ENCODE data around the gene NLK.
A peak's percentile ranks its signal among the peaks of the same experiment; 100 is the strongest.
"Not testable (repeated sequence)": the region's sequence is repeated elsewhere in the genome, so short reads cannot be mapped to it uniquely, and the experiment has no call there.

NLK gene

DNA sequence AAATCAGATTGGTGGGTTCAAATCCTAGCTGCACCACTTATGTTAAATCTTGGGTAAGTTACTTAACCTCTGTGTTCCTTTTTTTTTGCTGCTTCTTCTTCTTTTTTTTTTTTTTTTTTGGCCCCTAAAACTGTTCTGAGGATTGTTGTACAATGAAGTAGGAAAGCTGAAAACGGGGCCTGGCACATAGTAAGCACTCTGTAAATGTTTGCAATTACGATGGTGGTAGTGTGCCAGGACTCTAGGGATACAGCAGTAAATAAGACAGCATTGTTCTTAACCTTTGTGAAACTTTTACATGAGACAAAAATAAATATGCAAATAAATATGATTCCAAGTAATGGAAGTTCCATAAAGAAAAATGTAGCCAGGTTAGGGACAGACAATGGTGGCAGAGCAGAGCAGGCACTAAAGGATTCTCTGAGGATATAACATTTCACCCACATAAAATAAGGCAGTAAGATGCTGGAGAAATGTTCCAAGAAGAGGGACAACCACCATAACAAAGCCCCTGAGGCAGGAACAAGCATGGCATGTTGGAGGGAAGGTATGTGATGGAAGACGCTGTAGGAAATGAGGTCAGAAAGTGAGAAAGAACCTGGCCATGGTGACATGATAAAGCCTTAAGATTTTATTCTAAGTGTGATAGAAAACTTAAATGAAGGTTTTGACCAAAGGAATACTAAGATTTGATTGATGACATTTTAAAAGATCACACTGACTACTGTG, 127.3 kb downstream of the NLK start:
- no peak for DNase-seq

DNA sequence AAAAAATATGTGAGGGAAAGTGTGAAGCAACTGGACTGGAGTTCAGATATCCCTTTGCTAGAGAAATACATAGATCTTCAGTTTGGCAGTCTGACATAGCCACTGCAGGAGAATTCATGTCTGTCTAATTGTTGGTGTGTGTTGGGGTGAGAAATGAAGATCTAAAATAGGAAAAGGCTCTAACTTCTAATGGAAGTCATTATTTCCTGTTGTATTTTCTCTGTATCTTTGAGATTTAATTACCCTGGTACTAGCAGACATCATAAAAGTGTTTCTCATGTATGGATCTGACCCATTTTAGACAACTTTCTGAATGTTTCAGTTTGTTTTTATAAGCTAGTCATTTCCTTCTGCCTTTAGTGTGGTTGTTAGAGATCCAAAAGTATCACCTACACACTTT, 128.3 kb downstream of the NLK start:
- DNase-seq: no peak

DNA sequence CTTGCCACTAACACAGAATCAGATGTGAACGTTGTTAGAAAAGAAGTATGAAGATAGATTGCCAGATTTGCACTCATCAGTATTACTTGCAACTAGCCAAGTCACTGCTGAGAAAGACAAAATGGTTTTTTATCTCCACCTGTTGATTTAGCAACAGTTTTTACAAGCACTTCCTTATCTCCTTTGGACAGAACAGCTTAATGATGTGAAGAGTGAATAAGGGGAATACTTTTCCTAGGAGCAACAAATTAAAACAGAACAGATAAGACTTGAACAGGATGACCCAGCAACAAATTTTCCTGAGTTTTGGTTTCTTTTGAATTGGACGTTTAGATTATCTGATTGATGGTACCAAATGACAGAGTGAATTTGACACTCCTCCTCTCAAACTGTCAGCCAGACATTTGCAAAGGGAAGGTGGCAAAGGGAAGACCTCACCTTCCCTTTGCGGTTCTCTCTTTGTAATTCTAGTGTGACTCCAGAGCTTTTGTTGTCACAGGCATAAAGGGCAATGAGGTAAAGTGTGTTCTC, 130.6 kb downstream of the NLK start:
- DNase-seq: no peak

DNA sequence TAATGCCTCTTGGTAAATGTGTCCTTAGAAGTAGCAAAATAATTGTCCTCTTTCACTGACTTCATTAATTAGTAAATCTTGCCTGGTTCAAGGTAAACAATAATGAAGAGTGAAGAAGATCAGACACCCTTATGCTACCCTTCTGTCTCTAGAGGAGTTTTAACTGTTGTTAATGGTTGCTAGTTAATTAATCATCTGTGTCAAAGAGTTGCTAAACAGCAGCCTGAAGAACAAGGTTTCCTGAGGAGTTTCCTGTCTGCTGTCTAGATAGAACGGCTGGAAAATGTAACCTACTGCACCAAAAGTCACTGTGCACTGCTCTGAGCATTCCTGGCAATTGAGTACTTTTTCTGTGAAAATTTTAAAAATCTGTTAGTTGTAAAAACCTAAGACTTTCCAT, 131.3 kb downstream of the NLK start:
- no peak for DNase-seq

DNA sequence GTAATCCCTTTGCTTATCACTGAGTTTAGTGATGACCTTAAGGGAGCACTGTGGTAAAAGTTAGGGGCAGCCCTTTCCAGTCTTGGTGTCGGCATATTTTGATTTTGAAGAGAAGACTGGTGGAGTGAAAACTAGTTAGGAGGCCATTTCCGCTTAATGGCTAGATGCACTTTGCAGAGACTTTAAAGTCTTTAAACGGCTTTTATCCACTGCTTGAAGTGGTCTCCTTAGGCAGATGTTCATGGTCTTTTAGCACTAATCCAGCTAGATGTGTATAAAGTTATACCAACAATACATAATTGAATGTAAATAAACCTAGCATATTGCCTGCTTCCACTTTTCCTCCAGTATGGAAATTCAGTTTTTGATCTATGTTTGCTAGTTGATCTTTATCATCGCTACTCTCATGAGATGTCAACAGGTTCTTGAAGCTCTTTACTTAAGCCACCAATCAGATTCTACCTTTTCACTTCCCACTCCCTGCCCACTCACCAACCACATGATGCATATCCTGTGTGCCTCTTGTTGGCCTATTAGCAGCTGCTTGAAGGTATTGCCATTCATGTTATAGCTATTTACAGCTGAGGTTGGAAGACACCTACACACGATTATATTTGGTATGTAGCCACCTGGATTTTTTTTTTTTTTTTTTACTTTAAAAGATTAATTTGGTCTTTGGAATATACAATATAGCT, 132.0 kb downstream of the NLK start:
- DNase-seq: peak; percentile 16

DNA sequence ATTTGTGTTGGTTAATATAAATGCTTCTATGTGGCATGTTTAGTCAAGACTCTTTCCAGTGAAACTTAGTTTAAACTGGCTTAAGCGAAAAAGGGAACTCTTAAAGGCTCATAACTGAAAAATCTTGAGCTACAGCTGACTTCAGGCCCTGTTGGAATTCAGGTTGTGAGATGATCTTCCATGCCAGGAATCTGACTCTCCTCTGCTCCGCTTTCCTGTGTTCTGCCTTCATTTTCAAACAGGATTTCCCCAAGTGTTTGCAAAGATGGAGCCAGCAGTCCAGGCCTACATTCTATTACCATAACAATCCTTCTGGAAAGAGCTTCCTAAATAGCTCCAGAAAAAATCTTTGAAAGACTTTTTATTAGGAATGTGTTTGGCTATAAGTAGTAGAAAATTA, 134.9 kb downstream of the NLK start:
- no peak for DNase-seq

DNA sequence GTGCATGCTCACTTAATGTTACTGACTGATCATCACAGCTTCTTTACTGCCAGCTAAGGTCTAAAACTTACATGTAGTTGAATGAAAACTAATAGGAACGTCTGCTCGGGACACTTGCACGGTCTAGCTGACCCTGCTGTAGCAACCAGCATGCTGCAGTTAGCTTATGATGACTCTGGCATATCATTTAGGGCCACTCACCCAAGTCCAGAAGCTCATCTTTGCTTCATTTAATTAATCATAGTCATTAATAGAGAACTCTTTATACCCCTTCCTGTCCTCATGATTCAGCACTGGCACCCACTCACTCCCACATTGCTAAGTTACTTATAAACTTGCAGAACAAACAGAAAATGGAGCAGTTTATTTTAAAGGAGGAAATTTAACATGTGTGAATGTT, 136.3 kb downstream of the NLK start:
- no peak for DNase-seq

DNA sequence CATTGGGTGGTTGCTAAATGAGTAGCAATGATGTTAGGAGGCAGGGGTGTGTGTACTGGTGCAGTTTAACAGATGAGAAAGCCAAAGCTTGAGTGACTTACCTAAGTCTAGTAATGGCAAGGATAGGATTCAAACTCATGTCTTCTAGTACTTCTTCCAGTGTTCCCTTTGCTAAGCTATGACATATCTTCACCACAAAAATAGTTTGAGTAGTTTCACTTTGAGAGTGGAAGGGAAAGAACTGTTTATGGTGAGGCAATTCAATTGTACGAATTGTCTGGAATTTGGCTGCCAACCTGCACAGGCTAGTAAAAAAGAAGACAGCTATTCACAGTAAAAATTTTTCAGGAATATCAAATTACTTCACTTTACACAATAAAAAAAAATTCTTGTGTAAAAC, 138.0 kb downstream of the NLK start:
- DNase-seq: no peak

DNA sequence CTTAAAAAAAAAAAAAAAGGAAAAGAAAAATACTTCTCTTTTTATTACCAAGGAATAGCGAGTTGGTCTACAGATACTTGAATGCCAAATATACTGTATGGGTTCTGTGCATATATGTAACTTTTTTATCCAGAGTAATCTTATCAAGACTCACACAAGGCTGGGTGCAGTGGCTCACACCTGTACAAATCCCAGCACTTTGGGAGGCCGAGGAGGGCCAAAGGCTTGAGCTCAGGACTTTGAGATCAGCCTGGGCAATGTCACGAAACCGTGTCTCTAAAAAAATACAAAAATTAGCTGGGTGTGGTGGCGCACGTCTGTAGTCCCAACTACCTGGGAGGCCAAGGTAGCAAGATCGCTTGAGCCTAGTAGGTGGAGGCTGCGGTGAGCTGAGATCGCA, 139.1 kb downstream of the NLK start:
- DNase-seq: no peak

DNA sequence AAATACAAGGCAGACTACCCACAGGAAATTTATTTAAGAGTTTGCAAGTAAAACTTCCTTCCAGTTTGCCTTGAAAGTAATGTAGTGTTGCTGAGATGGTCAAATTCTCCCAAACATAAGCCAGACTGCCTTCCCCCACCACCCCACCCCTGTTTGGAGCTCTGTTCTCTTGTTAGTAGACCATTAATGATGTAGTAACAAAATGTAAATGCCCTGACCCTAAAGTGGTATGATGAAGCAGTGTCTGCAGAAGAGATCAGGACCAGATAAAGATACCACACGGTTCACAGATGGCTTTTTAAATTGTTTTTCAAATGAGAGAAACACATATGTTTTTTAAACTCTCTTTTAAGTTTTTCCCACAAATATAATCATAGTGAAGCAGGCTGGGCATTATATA, 140.1 kb downstream of the NLK start:
- DNase-seq: no peak

DNA sequence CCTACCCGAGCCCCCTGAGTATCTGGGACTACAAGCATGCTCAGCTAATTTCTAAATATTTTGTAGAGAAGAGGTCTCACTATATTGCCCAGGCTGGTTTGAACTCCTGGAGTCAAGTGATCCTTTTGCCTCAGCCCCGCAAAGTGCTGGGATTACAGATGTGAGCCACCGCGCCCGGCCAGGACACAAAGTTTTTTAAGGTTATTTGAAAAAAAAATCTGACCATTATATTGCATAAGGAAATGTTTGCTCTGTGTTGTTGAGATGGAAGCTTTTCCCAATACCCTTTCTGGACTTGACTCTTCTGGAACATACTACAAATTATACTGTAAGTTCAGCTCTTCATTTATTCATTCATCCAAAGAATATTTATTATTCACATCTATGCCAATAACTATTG, 143.2 kb downstream of the NLK start:
- no peak for DNase-seq

DNA sequence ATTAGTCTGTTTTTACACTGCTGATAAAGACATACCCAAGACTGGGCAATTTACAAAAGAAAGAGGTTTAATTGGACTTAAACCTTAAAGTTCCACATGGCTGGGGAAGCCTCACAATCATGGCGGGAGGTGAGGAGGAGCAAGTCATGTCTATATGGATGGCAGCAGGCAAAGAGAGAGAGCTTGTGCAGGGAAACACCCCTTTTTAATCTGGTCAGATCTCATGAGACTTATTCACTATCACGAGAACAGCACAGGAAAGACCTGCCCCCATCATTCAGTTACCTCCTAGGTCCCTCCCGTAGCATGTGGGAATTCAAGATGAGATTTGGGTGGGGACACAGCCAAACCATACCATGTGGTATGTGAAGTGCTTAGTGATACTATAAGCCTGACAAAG, 144.0 kb downstream of the NLK start:
- not testable (repeated sequence) for DNase-seq

DNA sequence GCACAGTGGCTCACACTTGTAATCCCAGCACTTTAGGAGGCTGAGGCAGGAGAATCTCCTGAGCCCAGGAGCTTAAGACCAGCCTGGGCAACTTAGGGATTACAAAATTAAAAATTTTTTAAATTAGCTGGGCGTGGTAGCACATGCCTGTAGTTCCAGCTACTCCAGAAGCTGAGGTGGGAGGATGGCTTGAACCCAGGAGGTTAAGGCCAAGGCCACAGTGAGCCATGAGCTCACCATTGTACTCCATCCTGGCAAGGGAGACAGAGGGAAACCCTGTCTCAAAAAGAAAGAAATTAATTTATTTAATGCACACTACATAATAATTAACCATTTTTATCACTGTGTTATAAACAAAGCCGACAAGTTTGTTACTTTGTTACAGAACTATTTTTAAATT, 145.5 kb downstream of the NLK start:
- DNase-seq: no peak

DNA sequence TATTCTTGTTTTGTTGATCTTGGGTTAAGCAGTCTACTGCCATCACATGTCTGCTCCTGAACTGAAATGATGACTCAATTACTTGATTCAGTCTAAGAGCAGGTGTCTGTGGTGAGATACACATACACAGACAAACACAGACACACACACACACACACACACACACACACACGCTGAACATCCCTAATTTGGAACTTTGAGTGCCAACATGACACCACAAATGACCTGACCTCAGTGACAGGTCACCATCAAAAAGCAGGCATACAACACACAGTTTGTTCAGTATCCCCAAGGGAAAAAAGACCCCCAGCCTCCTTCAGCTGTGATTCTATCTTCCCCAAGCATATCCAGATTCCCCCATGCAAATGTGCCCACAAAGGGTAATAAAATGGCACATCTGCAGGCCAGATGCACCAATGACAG, 146.4 kb downstream of the NLK start:
- no peak for DNase-seq

DNA sequence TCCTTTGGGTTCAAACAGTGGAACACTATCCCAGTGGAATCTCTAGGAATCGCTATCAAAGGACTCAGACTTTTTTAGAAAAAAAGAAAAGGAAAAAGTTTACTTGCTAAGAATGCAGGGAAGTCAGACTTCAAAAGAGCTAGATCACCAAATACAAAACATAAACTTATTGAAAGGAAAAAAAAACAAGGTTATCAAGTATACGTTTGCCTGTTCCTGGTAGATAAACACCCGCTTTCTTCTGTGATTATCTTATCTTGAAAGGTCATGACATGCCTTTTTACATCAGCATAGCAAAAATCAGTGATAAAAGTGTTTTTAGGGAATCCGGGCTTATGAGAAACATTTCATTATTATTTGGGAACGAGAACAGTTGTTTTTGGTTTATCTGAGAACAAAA, 147.2 kb downstream of the NLK start:
- no peak for DNase-seq

DNA sequence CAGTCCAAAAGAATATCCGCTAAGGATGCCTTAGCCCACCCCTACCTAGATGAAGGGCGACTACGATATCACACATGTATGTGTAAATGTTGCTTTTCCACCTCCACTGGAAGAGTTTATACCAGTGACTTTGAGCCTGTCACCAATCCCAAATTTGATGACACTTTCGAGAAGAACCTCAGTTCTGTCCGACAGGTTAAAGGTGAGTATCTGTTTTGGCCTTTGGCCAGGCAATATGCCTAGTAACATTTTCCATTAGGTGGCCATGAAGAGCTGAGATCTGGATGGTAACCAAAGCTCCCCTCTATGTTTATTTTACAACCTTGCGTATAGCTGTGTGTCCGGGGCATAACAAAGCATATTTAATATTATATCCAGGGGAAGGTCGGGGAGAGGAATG, 148.5 kb downstream of the NLK start:
- no peak for DNase-seq

DNA sequence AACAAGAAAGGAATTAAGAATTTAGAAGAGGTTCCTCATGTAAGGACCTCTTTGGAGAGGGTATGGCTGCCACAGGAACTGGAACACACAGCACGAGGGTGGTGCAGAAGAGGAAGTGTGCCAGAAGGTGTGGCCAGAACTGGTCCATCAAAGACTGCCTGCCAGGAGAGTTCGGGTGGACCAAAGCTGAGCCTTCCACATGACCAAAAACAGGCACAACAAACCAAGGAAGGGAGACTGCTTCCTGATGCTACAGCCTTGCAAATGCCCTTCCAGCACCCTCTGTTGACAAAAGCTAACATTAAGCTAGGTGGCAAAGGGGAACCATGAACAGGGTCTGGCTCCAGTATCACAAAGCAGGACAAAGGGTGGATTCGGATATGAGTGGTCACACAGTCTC, 150.8 kb downstream of the NLK start:
- DNase-seq: no peak

DNA sequence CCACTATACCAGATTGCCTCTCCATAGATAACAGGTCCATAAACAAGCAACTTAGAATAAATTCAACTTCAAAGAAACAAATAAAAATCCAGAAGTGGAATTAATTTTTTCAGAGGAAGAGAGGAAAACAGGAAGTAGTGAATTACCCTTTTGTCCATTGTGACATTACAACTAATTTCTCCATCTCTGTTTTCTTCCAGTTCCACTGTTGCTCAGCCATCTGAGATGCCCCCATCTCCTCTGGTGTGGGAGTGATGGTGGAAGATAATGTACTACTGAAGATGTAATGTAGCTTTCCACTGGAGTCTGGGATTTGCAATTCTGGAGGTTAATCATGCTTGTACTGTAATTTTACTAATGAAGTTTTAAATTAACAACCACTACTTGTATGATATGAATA, 151.9 kb downstream of the NLK start:
- no peak for DNase-seq

DNA sequence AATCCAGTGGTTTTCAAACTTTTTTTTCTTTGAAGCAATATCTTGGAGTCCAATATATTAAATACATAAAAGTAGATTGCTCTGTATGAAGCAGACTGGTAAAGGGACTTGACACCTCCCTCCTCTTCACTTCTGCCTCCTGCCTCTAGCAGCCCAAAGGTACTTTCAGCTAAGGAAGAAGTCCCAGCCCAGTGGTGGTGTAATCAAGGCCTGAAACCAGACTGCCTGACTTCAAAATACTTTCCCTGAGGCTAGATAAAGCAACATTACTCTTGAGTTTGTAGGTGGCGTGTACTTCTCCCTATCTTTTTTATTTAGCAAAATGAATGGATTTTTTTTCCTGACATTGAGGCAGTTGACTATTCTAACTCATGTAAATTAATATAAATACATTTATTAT, 154.2 kb downstream of the NLK start:
- DNase-seq: no peak

DNA sequence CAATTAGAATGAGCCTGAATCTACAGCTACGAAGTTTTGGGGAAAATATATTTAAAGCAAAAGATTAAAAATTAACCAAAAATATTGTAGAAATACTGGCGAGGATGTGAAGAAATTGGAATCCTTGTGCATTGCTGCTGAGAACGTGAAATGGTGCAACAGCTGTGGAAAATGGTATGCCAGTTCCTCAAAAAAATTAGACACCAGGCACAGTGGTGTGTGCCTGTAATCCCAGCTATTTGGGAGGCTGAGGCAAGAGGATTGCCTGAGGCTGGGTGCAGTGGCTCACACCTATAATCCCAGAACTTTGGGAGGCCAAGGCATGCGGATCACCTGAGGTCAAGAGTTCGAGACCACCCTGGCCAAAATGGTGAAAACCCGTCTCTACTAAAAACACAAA, 156.6 kb downstream of the NLK start:
- no peak for DNase-seq

DNA sequence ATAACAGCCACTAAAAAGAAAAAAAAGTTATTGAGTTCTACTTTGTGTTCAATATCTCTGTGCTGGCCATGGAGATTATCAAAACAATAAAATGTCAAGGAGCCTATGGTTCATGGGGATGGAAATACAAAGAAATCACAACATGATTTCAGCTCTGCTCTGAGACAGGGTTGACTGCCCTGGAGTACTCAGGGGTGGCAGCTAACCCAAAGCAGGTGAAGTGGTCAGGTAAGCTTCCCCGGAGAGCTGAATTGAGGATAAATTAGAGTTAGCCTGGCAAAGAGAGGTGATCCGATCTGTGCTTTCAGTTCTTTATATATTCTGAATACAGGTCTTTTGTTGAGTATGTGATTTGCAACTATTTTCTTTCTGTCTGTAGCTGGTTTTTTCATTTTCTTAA, 157.3 kb downstream of the NLK start:
- DNase-seq: no peak

DNA sequence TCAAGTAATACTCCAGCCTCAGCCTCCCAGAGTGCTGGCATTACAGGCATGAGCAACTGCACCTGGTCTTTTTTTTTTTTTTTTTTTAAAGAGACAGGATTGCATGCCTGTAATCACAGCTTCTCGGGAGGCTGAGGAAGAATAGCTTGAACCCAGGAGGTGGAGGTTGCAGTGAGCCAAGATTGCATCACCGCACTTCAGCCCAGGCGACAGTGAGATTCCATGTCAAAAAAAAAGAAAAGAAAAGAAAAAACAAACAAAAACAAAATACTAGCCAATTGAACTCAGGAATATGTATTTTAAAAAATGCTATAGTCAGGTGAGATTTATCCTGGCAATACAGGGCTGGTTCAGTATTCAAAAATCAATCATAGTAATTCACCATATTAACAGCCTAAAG, 158.8 kb downstream of the NLK start:
- no peak for DNase-seq

DNA sequence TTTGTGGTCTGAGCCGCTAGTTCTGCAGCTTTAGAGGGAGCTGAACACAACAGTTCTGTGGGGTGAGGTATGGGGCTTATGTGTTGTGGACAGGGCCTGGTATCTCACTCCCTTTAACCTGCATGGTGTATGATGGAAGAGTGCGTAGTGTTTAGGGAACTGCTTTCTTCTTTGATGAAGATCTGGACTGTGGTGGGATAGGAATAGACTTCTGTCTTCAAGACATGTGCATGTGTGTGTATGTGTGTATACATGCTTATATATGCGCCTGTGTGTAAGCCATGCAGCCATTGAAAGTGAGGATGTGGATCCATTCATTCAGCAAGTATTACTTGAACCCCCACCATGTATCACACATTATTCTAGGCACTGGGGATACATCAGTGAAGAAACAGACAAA, 161.8 kb downstream of the NLK start:
- no peak for DNase-seq

DNA sequence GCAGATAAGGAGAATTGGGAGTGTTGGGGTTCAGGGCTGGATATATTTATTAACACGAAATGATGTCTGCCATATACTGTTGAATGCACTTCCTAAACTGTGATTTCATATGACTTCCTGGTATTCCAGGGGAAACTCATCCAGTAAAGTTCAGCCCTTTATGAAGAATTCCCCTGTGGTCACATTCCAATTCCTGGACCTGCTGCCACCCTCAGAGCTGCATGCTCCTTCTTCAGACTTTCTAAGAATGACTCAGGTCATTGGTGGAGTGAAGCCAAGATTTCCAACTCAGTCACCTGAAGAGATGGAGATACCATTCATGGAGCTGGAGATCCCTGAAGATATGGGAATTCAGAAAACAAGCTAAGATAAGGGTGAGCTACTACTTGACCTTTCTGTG, 162.3 kb downstream of the NLK start:
- no peak for DNase-seq

DNA sequence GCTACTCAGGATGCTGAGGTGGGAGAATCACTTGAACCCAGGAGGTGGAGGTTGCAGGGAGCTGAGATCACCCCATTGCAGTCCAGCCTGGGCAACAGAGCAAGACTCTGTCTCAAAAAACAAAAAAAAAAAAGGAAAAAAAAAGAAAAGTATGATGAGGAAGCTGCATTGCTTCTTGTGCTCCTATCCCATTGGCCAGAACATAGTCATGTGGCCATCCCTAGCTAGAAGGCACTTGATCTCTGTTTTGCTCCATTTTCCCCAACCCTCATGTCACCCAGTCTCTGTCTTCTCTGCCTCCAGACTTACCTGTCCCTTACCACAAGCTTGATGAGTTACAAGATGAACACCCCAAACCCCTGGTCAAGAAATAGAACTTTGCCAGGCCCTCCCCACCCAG, 163.8 kb downstream of the NLK start:
- no peak for DNase-seq

Data from activated gamma-delta T cell treated with Interleukin-2 at 50 U/mL for 16 hours (primary cell).